Measurements from ENCODE around the gene GAL3ST2. TPM values are rescaled to one million over a fixed set of nuclear protein-coding genes. Genes with fewer than 3 reads are reported as not detected.

GAL3ST2 gene
- polyA plus RNA-seq, 1 experiment, result not detected

DNA sequence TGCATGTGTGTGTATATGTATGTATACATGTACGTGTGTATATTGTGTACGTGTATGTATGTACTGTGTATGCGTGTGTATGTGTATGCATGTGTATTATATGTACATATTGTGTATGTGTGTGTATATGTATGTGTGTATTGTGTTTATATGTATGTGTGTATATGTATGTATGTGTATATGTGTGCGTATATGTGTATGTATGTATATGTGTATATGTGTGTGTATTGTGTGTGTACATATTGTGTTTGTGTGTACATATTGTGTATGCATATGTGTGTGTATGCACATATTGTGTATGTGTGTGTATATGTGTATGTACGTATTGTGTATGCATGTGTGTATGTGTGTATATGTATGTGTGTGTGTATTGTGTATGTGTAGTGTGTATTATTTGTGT lies 16.8 kb downstream of the GAL3ST2 start:
- Histone ChIP-seq H3K4me3 (ENCODE audit: low read depth, low read length) (no peak overlapping the region), H3K9me3 (ENCODE audit: control insufficient read depth, insufficient read depth, low read length) (peaks cover 7% of the 10 kb centered on the region), H3K27me3 (ENCODE audit: control insufficient read depth, insufficient read depth, low read length) (peaks cover 11% of the 10 kb centered on the region), H3K27ac (ENCODE audit: low read depth, low read length) (no peak overlapping the region)
- TF ChIP-seq, protein P1, sequence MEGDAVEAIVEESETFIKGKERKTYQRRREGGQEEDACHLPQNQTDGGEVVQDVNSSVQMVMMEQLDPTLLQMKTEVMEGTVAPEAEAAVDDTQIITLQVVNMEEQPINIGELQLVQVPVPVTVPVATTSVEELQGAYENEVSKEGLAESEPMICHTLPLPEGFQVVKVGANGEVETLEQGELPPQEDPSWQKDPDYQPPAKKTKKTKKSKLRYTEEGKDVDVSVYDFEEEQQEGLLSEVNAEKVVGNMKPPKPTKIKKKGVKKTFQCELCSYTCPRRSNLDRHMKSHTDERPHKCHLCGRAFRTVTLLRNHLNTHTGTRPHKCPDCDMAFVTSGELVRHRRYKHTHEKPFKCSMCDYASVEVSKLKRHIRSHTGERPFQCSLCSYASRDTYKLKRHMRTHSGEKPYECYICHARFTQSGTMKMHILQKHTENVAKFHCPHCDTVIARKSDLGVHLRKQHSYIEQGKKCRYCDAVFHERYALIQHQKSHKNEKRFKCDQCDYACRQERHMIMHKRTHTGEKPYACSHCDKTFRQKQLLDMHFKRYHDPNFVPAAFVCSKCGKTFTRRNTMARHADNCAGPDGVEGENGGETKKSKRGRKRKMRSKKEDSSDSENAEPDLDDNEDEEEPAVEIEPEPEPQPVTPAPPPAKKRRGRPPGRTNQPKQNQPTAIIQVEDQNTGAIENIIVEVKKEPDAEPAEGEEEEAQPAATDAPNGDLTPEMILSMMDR (IDR thresholded peaks at IDR 0.05; ENCODE audit: low read depth, low read length), result no peak
- ChIA-PET CTCF (no interaction called here), POLR2A (no interaction called here)
- no peak for DNase-seq (ENCODE audit: low read depth, low spot score)

DNA sequence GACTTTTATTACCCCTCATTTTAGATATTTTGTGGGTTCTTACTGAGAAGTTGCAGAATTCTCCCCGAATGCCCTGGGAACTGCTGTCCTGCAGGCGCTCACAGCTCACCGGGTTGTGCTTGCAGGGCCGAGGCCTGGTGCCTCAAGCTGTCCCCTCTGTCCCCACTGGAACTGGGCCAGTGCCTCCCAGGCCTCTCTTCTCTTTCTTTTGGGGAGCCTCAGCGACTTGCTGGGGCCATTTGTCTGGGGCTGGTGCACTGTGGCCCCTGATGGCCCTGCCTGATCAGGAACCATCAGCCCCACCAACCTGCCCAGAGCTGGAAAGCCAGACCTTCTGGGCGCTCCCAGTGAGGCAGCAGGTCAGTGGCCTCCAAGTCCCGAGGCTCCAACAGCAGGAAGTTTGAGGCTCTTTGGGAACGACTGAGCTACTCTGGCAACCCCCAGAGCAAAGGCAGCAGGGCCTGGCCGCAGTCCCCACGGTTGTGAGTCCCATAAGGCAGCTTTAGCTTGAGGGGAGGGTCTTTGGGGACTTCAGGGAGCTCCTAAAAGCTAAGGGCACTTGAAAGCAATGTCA lies 17.7 kb downstream of the GAL3ST2 start:
- DNase-seq (ENCODE audit: low read depth, low spot score), result no peak
- Histone ChIP-seq H3K27ac (ENCODE audit: low read depth, low read length) (no peak overlapping the region), H3K4me3 (ENCODE audit: low read depth, low read length) (no peak overlapping the region), H3K9me3 (ENCODE audit: control insufficient read depth, insufficient read depth, low read length) (peaks cover 7% of the 10 kb centered on the region), H3K27me3 (ENCODE audit: control insufficient read depth, insufficient read depth, low read length) (peaks cover 11% of the 10 kb centered on the region)
- TF ChIP-seq, protein P1 (IDR thresholded peaks at IDR 0.05; ENCODE audit: low read depth, low read length), result no peak
- CTCF ChIA-PET, result no interaction called here
- POLR2A ChIA-PET, result interaction anchor here (0.7 kb wide), 1 partner anchor 9 kb away, joined by 3 read pairs; no protein-coding TSS in a partner anchor

DNA sequence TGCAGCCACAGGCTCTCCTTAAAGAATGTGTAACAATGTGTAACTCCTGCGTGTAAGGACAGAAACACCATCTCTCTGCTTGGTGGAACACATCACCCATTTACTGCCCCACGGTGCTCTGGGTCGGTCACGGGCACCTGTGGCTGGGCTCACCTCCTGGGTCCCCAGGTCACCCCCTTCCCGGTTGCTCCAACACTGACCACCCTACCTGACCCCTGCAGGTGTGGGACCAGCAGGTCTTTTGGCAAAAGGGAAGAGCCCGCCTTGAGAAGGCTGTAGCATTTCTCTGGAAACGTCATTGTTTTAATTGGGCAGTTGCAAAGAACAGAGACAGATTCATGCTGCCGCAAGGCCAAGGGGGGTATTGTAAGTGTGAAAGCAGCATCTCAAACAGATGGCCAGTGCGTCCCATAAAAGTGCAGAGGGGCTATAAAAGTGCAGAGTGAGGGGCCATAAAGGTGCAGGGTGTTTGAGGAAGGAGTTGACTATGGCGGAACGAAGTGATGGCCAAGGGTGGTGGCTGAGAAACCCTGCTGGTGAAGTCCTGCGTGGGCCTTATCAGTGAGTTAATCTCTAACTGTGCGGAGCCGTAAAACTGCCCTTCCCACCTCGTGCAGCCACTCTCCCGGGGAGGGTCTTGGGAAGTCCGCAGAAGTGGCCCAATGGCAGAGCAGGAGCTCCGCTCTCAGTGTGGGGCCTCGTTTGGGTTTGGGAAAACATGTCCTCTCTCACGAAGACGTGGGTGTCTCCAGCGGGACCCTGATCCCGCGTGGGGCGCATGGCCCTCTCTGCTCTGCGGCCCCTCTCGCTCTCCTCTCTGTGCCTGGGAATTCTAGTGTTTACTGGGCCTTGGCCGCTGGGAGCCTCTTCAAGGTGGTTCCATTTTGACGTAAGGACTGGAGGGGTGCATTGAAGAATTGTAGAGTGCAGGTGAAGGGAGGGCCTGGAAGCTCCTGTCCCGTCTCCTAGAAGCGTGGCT lies 18.7 kb downstream of the GAL3ST2 start:
- CTCF ChIA-PET, result no interaction called here

GRCh38 chr2:241796209-241796608 lies 19.6 kb downstream of the GAL3ST2 start:
- TF ChIP-seq, protein P1 (IDR thresholded peaks at IDR 0.05; ENCODE audit: low read depth, low read length), result no peak
- ChIA-PET POLR2A (no interaction called here), CTCF (no interaction called here)
- Histone ChIP-seq H3K4me3 (ENCODE audit: low read depth, low read length) (no peak overlapping the region), H3K27ac (ENCODE audit: low read depth, low read length) (no peak overlapping the region), H3K27me3 (ENCODE audit: control insufficient read depth, insufficient read depth, low read length) (peaks cover 11% of the 10 kb centered on the region), H3K9me3 (ENCODE audit: control insufficient read depth, insufficient read depth, low read length) (peaks cover 3% of the 10 kb centered on the region; the same call in 1 of the 2 replicates)
- DNase-seq (ENCODE audit: low read depth, low spot score), result no peak

More for the DNA sequence above, 18.7 kb downstream of the GAL3ST2 start:
- Histone ChIP-seq H3K27ac (ENCODE audit: low read depth, low read length) (peak overlapping the region; percentile 2), H3K9me3 (ENCODE audit: control insufficient read depth, insufficient read depth, low read length) (peaks cover 3% of the 10 kb centered on the region; the same call in 1 of the 2 replicates), H3K4me3 (ENCODE audit: low read depth, low read length) (no peak overlapping the region), H3K27me3 (ENCODE audit: control insufficient read depth, insufficient read depth, low read length) (peaks cover 11% of the 10 kb centered on the region)
- POLR2A ChIA-PET, result interaction anchor here (0.7 kb wide), 1 partner anchor 10 kb away, joined by 3 read pairs; no protein-coding TSS in a partner anchor
- TF ChIP-seq, protein P1 (IDR thresholded peaks at IDR 0.05; ENCODE audit: low read depth, low read length), result no peak
- DNase-seq (ENCODE audit: low read depth, low spot score), result no peak

Data from AG04450 (cell line).